Activated CD8-positive, alpha-beta memory T cell treated with anti-CD3 and anti-CD28 coated beads for 4 hours (primary cell): ENCODE measurements around the gene C1orf198.

Experiments
- DNase-seq, 2 donors: peaks; one replicate each; pipeline ENCODE4 v3.0.0-alpha.2; 2020; ENCODE audit warnings: low read depth in 2 of 2

C1orf198 gene, protein sequence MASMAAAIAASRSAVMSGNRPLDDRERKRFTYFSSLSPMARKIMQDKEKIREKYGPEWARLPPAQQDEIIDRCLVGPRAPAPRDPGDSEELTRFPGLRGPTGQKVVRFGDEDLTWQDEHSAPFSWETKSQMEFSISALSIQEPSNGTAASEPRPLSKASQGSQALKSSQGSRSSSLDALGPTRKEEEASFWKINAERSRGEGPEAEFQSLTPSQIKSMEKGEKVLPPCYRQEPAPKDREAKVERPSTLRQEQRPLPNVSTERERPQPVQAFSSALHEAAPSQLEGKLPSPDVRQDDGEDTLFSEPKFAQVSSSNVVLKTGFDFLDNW

DNA sequence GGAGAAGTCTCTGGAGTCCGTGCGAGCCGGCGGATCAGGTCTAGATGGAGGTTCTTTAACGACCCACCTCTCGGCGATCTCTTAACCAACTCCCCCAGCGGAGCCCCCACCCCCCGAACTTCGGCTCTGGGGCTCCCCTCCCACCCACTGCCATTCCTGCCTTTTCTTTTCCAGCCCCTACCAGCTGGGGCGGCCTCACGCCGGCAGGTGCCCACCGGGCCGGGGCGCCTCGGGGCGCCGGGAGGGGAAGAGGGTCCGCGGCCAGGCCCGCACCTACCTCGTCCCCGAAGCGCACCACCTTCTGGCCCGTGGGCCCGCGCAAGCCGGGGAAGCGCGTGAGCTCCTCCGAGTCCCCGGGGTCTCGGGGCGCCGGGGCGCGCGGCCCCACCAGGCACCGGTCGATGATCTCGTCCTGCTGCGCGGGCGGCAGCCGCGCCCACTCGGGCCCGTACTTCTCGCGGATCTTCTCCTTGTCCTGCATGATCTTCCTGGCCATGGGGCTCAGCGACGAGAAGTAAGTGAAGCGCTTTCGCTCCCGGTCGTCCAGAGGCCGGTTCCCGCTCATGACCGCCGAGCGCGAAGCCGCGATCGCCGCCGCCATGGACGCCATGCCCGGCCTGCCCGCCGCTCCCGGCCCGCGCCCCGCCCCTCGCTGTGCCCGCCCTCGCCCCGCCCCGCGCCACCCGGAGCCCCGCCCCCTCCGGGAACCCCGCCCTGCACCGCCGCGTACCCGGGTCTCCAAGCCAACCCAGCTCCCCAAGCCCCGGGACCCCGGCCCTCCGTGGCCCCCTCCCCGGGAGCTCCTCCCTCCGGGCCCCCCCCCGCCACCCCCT is at the start of gene C1orf198:
TSS of gene C1orf198 (minus strand) at position 619 of the 833 bp plus-strand sequence. CDS start at position 610, 9 bp downstream.
- peak; percentile 42 to 57 for DNase-seq

DNA sequence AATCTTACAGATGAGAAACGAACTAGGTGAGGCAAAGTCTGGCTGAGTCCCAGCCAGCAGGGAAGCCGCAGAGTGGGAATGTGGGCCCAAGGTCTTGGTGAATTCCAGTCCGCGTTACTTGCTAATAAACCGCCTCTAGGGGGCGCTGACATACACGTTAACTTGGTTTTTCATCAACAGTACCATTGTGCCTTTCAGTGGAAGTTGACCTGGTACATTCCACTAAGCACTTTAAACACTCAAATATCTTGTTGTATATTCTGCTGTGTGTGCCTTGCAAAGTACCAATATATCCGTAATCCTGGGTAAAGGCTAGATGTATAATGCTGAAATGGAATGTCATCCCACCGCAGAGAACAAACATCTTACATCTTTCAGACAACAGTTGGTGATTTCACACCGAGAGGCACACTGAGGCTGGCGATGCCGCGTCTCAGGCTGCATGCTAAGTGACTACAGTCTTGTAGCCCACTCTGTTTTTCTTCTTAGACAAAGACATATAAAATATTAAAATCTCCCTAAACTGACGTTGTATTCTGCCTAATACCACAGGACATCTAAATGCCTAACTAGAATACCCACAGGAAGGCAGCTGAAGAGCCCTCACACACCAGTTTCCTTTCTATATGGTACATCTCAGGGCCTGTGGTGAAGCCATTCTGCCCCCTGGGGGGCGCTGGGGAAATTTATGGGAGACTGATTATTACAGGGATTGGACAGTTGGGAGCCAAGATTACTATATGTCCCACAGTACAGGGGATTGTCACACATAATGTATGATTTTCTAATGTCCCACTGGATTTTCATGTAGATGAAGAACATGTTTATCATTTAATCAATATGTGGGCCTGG is 49.2 kb upstream of the C1orf198 start:
- DNase-seq: peak; percentile 51 to 52

DNA sequence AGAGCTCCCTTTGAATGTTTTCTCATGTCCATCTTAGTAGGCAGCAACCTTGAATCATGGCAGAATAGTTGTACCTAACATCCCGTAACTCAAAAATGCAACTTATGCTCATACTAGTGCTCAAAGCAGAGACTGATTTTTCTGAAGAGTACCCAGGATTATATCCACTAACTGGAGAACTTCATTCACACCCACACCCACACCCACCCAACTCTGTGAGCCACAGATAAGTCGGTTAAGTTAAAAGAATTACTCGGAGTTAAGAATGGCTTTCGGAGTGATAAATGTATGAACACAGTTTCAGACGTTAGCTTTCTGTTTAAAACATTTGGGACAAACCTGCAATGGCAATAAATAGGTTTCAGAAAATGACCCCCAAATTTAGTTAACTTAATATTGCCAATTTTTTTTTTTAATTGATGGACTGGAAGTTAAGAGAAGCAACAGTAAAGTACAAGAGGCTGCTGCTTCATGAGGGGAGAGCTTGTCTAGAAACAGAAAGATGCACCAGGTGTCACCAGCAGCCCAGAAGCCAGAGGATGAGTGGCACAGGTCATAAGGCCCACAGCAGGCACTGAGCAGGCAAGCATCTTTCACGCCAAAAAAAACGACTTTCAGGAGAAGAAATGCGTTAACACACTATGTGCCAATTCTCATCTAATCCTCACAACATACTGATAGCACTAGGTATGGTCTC is 48.4 kb upstream of the C1orf198 start:
- no peak for DNase-seq

DNA sequence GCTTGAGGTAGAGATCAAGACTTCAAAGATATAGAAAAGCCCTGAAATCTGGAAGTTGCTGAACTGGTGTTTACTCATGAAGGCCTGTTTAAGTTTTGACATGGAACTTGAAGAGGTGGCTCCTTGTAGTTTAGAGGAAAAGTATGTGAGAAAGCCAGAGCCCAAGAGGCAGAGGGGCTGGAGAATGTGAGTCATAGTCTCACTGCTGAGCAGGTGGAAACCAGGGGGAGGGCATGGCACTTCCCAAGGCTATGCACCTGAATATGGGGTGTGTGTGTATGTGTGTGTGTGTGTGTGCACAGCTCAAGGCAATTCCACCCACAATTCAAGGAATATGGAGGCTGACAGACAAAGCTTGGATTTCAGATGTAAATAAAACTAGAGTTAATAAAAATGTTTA is 46.8 kb upstream of the C1orf198 start:
- no peak for DNase-seq

DNA sequence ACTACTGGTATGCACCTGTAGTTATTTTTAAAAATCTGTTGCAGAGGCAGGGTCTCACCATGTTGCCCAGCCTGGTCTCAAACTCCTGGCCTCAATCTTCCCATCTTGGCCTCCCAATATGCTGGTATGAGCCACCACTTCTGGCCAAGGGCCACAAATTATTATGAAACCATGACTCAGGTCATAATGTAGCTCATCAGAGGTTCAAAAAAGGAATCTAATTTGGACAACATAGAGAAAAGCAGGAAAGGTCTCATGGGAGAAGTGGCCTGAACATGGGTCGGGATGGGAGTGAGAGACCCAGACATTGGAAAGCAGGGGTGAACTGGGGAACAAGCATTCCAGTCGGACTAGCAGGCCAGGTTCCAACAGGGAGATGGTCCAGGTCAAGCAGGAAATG is 45.2 kb upstream of the C1orf198 start:
- no peak for DNase-seq

GRCh38 chr1:230910755-230911117 is 42.4 kb upstream of the C1orf198 start:
- no peak for DNase-seq

DNA sequence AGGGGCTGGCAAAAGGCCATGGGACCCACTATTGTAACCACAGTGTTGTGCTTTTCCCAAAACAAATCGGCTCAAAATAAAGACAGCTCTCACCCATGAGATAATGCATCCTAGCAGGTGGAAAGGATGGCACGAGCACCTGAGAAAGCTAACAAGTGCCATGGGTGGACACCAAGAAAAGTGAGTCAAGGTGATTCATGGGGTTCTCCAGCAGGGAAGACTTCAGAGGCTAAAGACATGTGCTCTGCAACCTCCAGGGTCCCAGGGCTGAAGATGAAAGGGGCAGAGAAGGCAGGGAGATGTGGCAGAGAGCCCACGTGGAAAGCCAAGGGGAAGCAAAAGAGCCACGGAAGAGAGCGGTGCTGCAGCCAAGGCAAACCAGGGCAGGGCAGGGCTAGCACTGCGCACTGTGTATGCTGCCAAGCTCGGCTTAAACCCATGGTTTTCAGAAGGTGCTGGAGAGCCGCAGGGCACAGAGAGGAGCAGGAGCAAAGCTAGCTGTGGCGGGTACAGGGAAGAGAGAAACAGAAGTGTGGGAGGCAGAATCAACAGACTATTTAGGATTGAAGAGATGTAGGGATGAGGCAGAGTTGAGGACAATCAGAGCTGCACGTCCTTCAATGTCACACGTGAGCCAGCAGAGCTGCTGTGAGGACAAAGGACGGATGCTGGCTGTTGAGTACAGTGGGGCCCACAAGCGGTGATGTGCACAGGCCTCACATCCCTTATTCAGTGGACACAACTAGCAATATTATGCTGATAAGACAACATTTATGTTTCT is 41.8 kb upstream of the C1orf198 start:
- DNase-seq: no peak

DNA sequence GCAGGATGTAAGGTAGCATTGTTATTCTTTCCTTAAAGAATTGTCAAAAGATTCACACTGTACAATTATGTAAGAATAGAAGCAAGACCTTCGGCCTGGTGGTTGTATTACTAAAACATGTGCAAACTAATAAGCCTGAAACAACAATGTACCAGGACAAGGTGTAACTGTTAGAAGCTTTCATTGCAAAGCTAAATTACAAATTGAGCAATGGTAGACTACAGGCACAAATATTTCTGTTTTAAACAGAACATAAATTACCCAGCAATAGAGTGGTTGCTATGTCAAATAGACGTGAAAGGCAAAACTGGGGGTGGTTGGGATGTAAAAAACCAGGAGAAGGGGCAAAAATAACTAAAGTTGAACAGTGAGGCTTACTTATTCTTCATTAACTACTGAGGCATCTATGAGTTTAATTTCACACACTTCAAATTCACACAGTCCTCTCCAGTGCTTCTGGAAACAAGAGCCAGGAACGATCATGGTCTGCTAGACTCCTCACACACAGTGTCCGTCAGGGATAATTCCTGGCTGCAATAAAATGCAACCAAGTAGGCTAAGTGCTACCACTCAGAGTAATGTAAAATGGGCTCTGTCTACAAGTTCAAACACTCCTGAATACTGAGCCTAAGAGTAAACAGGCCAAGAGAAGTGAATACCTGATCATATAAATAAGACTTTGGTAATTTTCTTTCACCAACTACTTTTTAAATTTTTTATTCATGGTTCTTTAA is 39.3 kb upstream of the C1orf198 start:
- DNase-seq: no peak

- DNase-seq: no peak
Measured at GRCh38 chr1:230906226-230906625, 37.9 kb upstream of the C1orf198 start.

DNA sequence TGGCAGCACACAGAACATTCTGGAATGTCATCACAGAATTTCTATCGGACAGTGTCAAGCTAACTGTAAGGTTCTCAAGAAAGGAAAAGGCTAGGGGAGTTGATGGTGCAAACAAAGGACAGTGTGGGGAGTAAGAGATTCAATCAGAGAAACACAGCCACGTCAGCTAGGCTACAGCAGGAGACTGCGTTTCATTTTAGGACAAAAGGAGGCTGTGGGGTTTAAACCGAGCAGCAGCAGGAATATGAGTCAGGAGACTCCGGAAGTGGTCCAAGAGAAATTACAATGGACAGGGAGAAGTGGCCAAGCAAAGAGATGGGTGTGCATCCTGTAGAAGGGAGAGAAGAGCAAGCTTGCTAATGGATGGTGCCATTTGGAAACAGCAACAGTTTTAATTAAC is 37.4 kb upstream of the C1orf198 start:
- no peak for DNase-seq

- no peak for DNase-seq
Measured at GRCh38 chr1:230902349-230902923, 34.1 kb upstream of the C1orf198 start.

DNA sequence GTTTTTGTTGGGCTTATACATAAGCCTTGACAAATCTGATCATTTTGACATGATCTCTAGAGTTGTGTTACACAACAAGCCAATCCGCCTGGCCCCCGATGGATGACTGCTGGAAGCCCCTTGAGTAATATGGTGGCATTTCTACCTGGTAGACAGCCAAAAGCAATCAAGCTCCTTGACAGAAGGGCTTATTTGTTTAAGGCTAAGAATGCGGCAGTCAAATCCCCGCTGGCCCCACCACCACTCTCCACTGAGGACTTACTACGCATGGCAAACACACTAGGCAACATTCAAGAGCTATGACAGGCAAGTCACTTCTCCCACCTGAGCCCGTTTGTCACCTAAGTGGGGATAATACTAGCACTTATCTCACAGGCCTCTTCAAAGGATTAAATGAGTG is 33.4 kb upstream of the C1orf198 start:
- no peak for DNase-seq

DNA sequence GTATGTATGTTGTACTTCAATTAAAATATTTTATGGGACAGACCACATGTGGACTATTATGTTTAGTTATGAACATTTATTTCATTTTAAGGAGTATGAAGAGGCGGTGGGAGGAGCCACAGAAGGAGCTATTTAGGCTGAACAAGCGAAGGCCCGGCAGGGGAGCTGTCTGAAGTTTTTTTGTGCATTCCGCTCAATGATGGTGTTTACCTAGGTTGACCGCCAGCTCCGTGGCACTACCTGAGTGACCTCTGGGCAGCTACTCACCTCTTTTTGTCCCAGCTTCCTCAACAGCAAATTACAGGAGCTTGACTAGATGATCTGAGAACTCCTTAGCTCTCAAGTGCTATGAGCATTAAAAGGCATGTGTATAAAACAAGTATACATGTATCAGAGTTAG is 32.7 kb upstream of the C1orf198 start:
- no peak for DNase-seq

GRCh38 chr1:230899841-230900251 is 31.5 kb upstream of the C1orf198 start:
- DNase-seq: no peak

- DNase-seq: no peak
Measured at GRCh38 chr1:230898748-230899147, 30.4 kb upstream of the C1orf198 start.

DNA sequence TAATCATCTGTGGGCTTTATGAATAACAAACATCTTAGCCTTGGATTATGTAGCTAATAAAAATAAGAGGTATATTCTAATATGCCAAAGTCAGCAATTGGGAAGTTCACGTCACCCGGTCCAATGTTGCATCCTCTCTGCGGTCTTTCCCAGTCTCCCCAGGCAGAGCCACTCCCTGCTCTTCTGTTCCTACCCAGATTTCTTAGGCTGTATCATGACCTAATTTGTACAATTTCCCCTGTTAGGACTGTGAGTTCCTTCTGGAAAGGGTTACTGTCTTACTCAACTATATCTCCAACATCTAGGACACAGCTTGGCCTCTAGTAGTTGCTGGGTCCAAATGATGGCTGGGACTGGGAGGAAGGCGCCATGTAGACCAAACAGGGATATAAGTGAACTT is 29.8 kb upstream of the C1orf198 start:
- no peak for DNase-seq

DNA sequence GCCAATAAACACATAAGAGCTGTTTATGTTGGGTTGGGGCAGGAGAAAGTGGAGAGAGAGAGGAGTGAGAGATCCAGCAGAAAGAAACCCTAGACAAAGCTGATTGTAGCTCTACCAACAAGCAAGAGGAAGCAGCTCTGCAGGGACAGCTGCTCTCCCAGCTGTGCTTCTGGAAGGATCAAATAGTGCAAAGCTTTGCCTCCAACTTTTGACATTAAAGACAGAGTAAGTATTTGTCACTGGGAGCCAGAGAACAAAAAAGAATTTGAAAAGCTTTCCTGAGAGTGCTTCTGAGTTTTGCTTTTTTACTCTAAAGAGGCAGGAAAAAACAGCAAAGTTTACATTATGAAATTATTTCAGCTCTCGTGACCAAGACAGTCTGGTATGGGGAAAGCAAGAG is 28.5 kb upstream of the C1orf198 start:
- DNase-seq: no peak

DNA sequence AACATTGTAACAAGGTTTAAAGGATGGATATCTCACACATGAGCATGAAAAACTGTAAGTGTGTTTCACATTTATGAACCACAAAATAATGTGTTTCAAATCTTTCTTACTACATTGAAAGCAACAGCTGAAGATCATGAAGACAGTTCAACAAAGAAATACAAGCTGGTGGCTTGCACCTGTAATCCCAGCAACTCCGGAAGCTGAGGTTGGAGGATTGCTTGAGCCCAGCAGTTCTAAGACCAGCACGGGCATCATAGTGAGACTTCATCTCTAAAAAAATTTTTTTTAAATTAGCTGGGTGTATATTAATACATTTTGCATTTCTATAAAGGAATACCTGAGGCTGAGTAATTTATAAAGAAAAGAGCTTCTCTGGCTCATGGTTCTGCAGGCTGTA is 27.1 kb upstream of the C1orf198 start:
- no peak for DNase-seq

- no peak for DNase-seq
Measured at GRCh38 chr1:230894664-230895063, 26.3 kb upstream of the C1orf198 start.

GRCh38 chr1:230894032-230894431 is 25.7 kb upstream of the C1orf198 start:
- no peak for DNase-seq
